CD4-positive, alpha-beta T cell treated with Interleukin-15 for 1 hour (primary cell): ENCODE results near the gene PRR23C.

Experiments
- DNase-seq: peaks from one replicate; pipeline ENCODE4 v3.0.0-alpha.2; 2020

PRR23C gene

DNA sequence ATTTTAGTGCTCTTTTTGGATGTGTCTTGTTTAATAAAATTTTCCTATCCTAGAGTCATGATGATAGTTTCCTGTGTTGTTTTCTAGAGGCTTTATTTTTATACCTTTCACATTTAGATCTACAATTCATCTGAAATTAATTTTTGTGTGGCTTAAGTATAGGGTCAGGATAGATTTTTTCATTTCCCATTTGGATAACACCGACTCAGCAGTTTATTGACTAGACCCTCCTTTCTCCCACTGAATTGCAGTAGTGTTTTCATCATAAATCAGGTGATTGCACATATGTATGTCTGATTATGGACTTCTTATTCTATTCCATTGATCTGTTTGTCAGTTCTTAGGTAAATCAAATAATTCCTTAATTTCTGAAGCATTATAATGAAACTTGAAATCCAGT, 49.0 kb downstream of the PRR23C start:
- DNase-seq = no peak
